HL-60/S4 treated with retinoic acid at 250 ng/mL for 4 days and 3 days (cell line): ENCODE data around the gene ESPN.
"Not testable (repeated sequence)": the region's sequence is repeated elsewhere in the genome, so short reads cannot be mapped to it uniquely, and the experiment has no call there.

ENCODE experiments used
- in situ Hi-C: fragments of 300-500 bp; cut with MboI; formaldehyde crosslinking; loops from 2 replicates; pipeline ENCODE4 v1.7.0; 2022; ENCODE audit warnings: low sequenced_read_pairs

ESPN gene

GRCh38 chr1:6426972-6427350 lies 2.4 kb downstream of the ESPN start:
- in situ Hi-C loops = no loop called here

- in situ Hi-C loops = no loop called here
These were observed 3.1 kb downstream of the ESPN start for GRCh38 chr1:6427441-6428390.

GRCh38 chr1:6428453-6428852 lies 3.9 kb downstream of the ESPN start:
- in situ Hi-C loops = not testable (repeated sequence)

GRCh38 chr1:6429660-6430411 lies 5.3 kb downstream of the ESPN start:
- in situ Hi-C loops = not testable (repeated sequence)

GRCh38 chr1:6431645-6432579 lies 7.3 kb downstream of the ESPN start:
- in situ Hi-C loops = not testable (repeated sequence)

GRCh38 chr1:6434186-6434585 lies 9.6 kb downstream of the ESPN start:
- in situ Hi-C loops = no loop called here

GRCh38 chr1:6435129-6435528 lies 10.6 kb downstream of the ESPN start:
- in situ Hi-C loops = no loop called here

- in situ Hi-C loops = no loop called here
These were observed 11.0 kb downstream of the ESPN start for GRCh38 chr1:6435547-6435946.

- in situ Hi-C loops = not testable (repeated sequence)
These were observed 11.7 kb downstream of the ESPN start for GRCh38 chr1:6436277-6436676.

- in situ Hi-C loops = not testable (repeated sequence)
These were observed 12.6 kb downstream of the ESPN start for GRCh38 chr1:6437012-6437700.

- in situ Hi-C loops = no loop called here
These were observed 13.5 kb downstream of the ESPN start for GRCh38 chr1:6438047-6438525.

- in situ Hi-C loops = no loop called here
These were observed 15.9 kb downstream of the ESPN start for GRCh38 chr1:6440198-6441126.

- in situ Hi-C loops = no loop called here
These were observed 17.0 kb downstream of the ESPN start for GRCh38 chr1:6441586-6441985.

GRCh38 chr1:6443339-6444115 lies 19.0 kb downstream of the ESPN start:
- in situ Hi-C loops = no loop called here

GRCh38 chr1:6444377-6444776 lies 19.8 kb downstream of the ESPN start:
- in situ Hi-C loops = no loop called here

- in situ Hi-C loops = no loop called here
These were observed 20.6 kb downstream of the ESPN start for GRCh38 chr1:6445062-6445763.

- in situ Hi-C loops = not testable (repeated sequence)
These were observed 21.4 kb downstream of the ESPN start for GRCh38 chr1:6445929-6446328.

GRCh38 chr1:6446665-6447015 lies 22.1 kb downstream of the ESPN start:
- in situ Hi-C loops = no loop called here
